PC-3 (cell line): Measurements from ENCODE around the gene STK38L.

Experiments used
- CTCF ChIP-seq: fragments of 300-600 bp; sonication (generic); conservative IDR thresholded peaks from 2 replicates; pipeline ENCODE4 v1.5.1; 2017; ENCODE audit warnings: antibody characterized with exemption, low read depth, mild to moderate bottlenecking, low read length
- EZH2 ChIP-seq: fragments of 300-600 bp; sonication (generic); IDR thresholded peaks from one replicate; pipeline ENCODE4 v1.6.1; 2017; ENCODE audit warnings: antibody characterized with exemption, mild to moderate bottlenecking, low read length; ENCODE audit not compliant: unreplicated experiment

GRCh38 chr12:27199638-27200300 lies 44.3 kb upstream of the STK38L start:
- TF ChIP-seq CTCF (no peak), EZH2 (no peak)
